Measurements from ENCODE around the gene SH3BGRL2. TPM values are rescaled to one million over a fixed set of nuclear protein-coding genes. Genes with fewer than 3 reads are reported as not detected.
A peak's percentile ranks its signal among the peaks of the same experiment; 100 is the strongest.

SH3BGRL2 gene
- total RNA-seq, 2 experiments from 2014 or later, result 0.13 TPM

- POLR2A ChIA-PET, result no interaction called here
Observed at GRCh38 chr6:79694156-79694555, 63.0 kb downstream of the SH3BGRL2 start.

GRCh38 chr6:79694623-79695343 is 63.7 kb downstream of the SH3BGRL2 start:
- H3K4me3 Mint-ChIP-seq, result no peak overlapping the region
- ChIA-PET CTCF (no interaction called here), POLR2A (no interaction called here)
- no peaks in the 10 kb centered on the region for H3K27me3 Mint-ChIP-seq (ENCODE audit: low read depth)
- ATAC-seq, result no peak
- no peak for DNase-seq
- no peaks in the 10 kb centered on the region for H3K4me1 Mint-ChIP-seq (ENCODE audit: low read depth)
- no peaks in the 10 kb centered on the region for H3K36me3 Mint-ChIP-seq (ENCODE audit: low read depth)
- H3K27ac Mint-ChIP-seq, result no peak overlapping the region
- H3K9me3 Mint-ChIP-seq (ENCODE audit: insufficient read depth), result no peaks in the 10 kb centered on the region

More at GRCh38 chr6:79694156-79694555, 63.0 kb downstream of the SH3BGRL2 start:
- H3K4me3 Mint-ChIP-seq, result no peak overlapping the region
- CTCF ChIA-PET, result no interaction called here
- ATAC-seq (no peak), DNase-seq (no peak)
- H3K36me3 Mint-ChIP-seq (ENCODE audit: low read depth), result no peaks in the 10 kb centered on the region
- no peaks in the 10 kb centered on the region for H3K4me1 Mint-ChIP-seq (ENCODE audit: low read depth)
- H3K27me3 Mint-ChIP-seq (ENCODE audit: low read depth), result no peaks in the 10 kb centered on the region
- no peak overlapping the region for H3K27ac Mint-ChIP-seq
- no peaks in the 10 kb centered on the region for H3K9me3 Mint-ChIP-seq (ENCODE audit: insufficient read depth)

GRCh38 chr6:79697430-79697829 is 66.3 kb downstream of the SH3BGRL2 start:
- POLR2A ChIA-PET, result no interaction called here
- Mint-ChIP-seq H3K4me3 (no peak overlapping the region), H3K9me3 (ENCODE audit: insufficient read depth) (no peaks in the 10 kb centered on the region), H3K4me1 (ENCODE audit: low read depth) (no peaks in the 10 kb centered on the region), H3K36me3 (ENCODE audit: low read depth) (no peaks in the 10 kb centered on the region), H3K27me3 (ENCODE audit: low read depth) (no peaks in the 10 kb centered on the region), H3K27ac (no peak overlapping the region)
- DNase-seq (no peak), ATAC-seq (no peak)
- CTCF ChIA-PET, result no interaction called here

GRCh38 chr6:79699606-79700005 is 68.5 kb downstream of the SH3BGRL2 start:
- H3K27me3 Mint-ChIP-seq (ENCODE audit: low read depth), result no peaks in the 10 kb centered on the region
- DNase-seq, result no peak
- H3K27ac Mint-ChIP-seq, result no peak overlapping the region
- POLR2A ChIA-PET, result no interaction called here
- CTCF ChIA-PET, result no interaction called here
- no peak for ATAC-seq
- no peak overlapping the region for H3K4me3 Mint-ChIP-seq
- H3K9me3 Mint-ChIP-seq (ENCODE audit: insufficient read depth), result no peaks in the 10 kb centered on the region
- H3K36me3 Mint-ChIP-seq (ENCODE audit: low read depth), result no peaks in the 10 kb centered on the region
- peaks cover 2% of the 10 kb centered on the region for H3K4me1 Mint-ChIP-seq (ENCODE audit: low read depth)

- ATAC-seq (peak; percentile 47), DNase-seq (no peak)
- no peak overlapping the region for H3K27ac Mint-ChIP-seq
- H3K27me3 Mint-ChIP-seq (ENCODE audit: low read depth), result no peaks in the 10 kb centered on the region
- H3K4me1 Mint-ChIP-seq (ENCODE audit: low read depth), result peaks cover 2% of the 10 kb centered on the region
- POLR2A ChIA-PET, result no interaction called here
- H3K4me3 Mint-ChIP-seq, result no peak overlapping the region
- no peaks in the 10 kb centered on the region for H3K9me3 Mint-ChIP-seq (ENCODE audit: insufficient read depth)
- H3K36me3 Mint-ChIP-seq (ENCODE audit: low read depth), result no peaks in the 10 kb centered on the region
- CTCF ChIA-PET, result no interaction called here
Observed at GRCh38 chr6:79702691-79703090, 71.6 kb downstream of the SH3BGRL2 start.

GRCh38 chr6:79704200-79704599 is 73.1 kb downstream of the SH3BGRL2 start:
- no peak for DNase-seq
- Mint-ChIP-seq H3K9me3 (ENCODE audit: insufficient read depth) (no peaks in the 10 kb centered on the region), H3K4me1 (ENCODE audit: low read depth) (peaks cover 2% of the 10 kb centered on the region), H3K27ac (no peak overlapping the region), H3K36me3 (ENCODE audit: low read depth) (no peaks in the 10 kb centered on the region), H3K27me3 (ENCODE audit: low read depth) (no peaks in the 10 kb centered on the region), H3K4me3 (no peak overlapping the region)
- ChIA-PET CTCF (no interaction called here), POLR2A (no interaction called here)
- no peak for ATAC-seq

- CTCF ChIA-PET, result no interaction called here
Observed at GRCh38 chr6:79705456-79705995, 74.4 kb downstream of the SH3BGRL2 start.

GRCh38 chr6:79706527-79706926 is 75.4 kb downstream of the SH3BGRL2 start:
- no peak overlapping the region for H3K4me3 Mint-ChIP-seq
- H3K27ac Mint-ChIP-seq, result no peak overlapping the region
- DNase-seq (no peak), ATAC-seq (no peak)
- H3K27me3 Mint-ChIP-seq (ENCODE audit: low read depth), result no peaks in the 10 kb centered on the region
- peaks cover 2% of the 10 kb centered on the region for H3K4me1 Mint-ChIP-seq (ENCODE audit: low read depth)
- ChIA-PET CTCF (no interaction called here), POLR2A (no interaction called here)
- no peaks in the 10 kb centered on the region for H3K36me3 Mint-ChIP-seq (ENCODE audit: low read depth)
- H3K9me3 Mint-ChIP-seq (ENCODE audit: insufficient read depth), result no peaks in the 10 kb centered on the region

More at GRCh38 chr6:79705456-79705995, 74.4 kb downstream of the SH3BGRL2 start:
- no peaks in the 10 kb centered on the region for H3K27me3 Mint-ChIP-seq (ENCODE audit: low read depth)
- POLR2A ChIA-PET, result no interaction called here
- no peaks in the 10 kb centered on the region for H3K36me3 Mint-ChIP-seq (ENCODE audit: low read depth)
- no peak overlapping the region for H3K4me3 Mint-ChIP-seq
- DNase-seq (no peak), ATAC-seq (no peak)
- H3K27ac Mint-ChIP-seq, result no peak overlapping the region
- no peaks in the 10 kb centered on the region for H3K9me3 Mint-ChIP-seq (ENCODE audit: insufficient read depth)
- peaks cover 2% of the 10 kb centered on the region for H3K4me1 Mint-ChIP-seq (ENCODE audit: low read depth)

GRCh38 chr6:79707621-79708020 is 76.5 kb downstream of the SH3BGRL2 start:
- no peak for DNase-seq
- H3K36me3 Mint-ChIP-seq (ENCODE audit: low read depth), result no peaks in the 10 kb centered on the region
- H3K27me3 Mint-ChIP-seq (ENCODE audit: low read depth), result no peaks in the 10 kb centered on the region
- H3K4me1 Mint-ChIP-seq (ENCODE audit: low read depth), result peaks cover 2% of the 10 kb centered on the region
- no peak for ATAC-seq
- H3K9me3 Mint-ChIP-seq (ENCODE audit: insufficient read depth), result no peaks in the 10 kb centered on the region
- H3K27ac Mint-ChIP-seq, result no peak overlapping the region
- CTCF ChIA-PET, result interaction anchor here (0.7 to 2.1 kb wide), 2 partner anchors 36 to 97 kb away, joined by 3 to 5 read pairs; no protein-coding TSS in a partner anchor
- POLR2A ChIA-PET, result no interaction called here
- H3K4me3 Mint-ChIP-seq, result no peak overlapping the region

GRCh38 chr6:79708095-79708791 is 77.1 kb downstream of the SH3BGRL2 start:
- H3K27me3 Mint-ChIP-seq (ENCODE audit: low read depth), result no peaks in the 10 kb centered on the region
- no peaks in the 10 kb centered on the region for H3K36me3 Mint-ChIP-seq (ENCODE audit: low read depth)
- ATAC-seq (no peak), DNase-seq (no peak)
- ChIA-PET CTCF (interaction anchor here (0.7 to 2.1 kb wide), 2 partner anchors 36 to 97 kb away, joined by 3 to 5 read pairs; no protein-coding TSS in a partner anchor), POLR2A (no interaction called here)
- H3K4me3 Mint-ChIP-seq, result no peak overlapping the region
- H3K9me3 Mint-ChIP-seq (ENCODE audit: insufficient read depth), result no peaks in the 10 kb centered on the region
- H3K27ac Mint-ChIP-seq, result no peak overlapping the region
- H3K4me1 Mint-ChIP-seq (ENCODE audit: low read depth), result no peaks in the 10 kb centered on the region

GRCh38 chr6:79710127-79710526 is 79.0 kb downstream of the SH3BGRL2 start:
- Mint-ChIP-seq H3K27ac (no peak overlapping the region), H3K27me3 (ENCODE audit: low read depth) (no peaks in the 10 kb centered on the region), H3K4me1 (ENCODE audit: low read depth) (no peaks in the 10 kb centered on the region), H3K9me3 (ENCODE audit: insufficient read depth) (no peaks in the 10 kb centered on the region), H3K36me3 (ENCODE audit: low read depth) (no peaks in the 10 kb centered on the region), H3K4me3 (no peak overlapping the region)
- POLR2A ChIA-PET, result no interaction called here
- DNase-seq (no peak), ATAC-seq (no peak)
- CTCF ChIA-PET, result no interaction called here

GRCh38 chr6:79711167-79711566 is 80.0 kb downstream of the SH3BGRL2 start:
- no peaks in the 10 kb centered on the region for H3K4me1 Mint-ChIP-seq (ENCODE audit: low read depth)
- H3K4me3 Mint-ChIP-seq, result no peak overlapping the region
- no peaks in the 10 kb centered on the region for H3K9me3 Mint-ChIP-seq (ENCODE audit: insufficient read depth)
- H3K27ac Mint-ChIP-seq, result no peak overlapping the region
- ChIA-PET CTCF (interaction anchor here (0.9 kb wide), 1 partner anchor 140 kb away, joined by 4 read pairs; no protein-coding TSS in a partner anchor), POLR2A (no interaction called here)
- no peak for ATAC-seq
- no peaks in the 10 kb centered on the region for H3K36me3 Mint-ChIP-seq (ENCODE audit: low read depth)
- no peaks in the 10 kb centered on the region for H3K27me3 Mint-ChIP-seq (ENCODE audit: low read depth)
- no peak for DNase-seq

All from activated CD8-positive, alpha-beta T cell treated with anti-CD3 and anti-CD28 coated beads, Interleukin-2, amount 10 ng/mL, durations not matched to agents 7 days and 5 days (primary cell).